HG03342 (cell line): ENCODE measurements around the gene SNAPC4.

Experiments
- ATAC-seq: cut with Tn5 transposase; IDR thresholded peaks from one replicate; pipeline ENCODE4 v1.9.1; 2021; ENCODE audit warnings: mild to moderate bottlenecking, moderate library complexity; ENCODE audit not compliant: unreplicated experiment

Gene SNAPC4

DNA sequence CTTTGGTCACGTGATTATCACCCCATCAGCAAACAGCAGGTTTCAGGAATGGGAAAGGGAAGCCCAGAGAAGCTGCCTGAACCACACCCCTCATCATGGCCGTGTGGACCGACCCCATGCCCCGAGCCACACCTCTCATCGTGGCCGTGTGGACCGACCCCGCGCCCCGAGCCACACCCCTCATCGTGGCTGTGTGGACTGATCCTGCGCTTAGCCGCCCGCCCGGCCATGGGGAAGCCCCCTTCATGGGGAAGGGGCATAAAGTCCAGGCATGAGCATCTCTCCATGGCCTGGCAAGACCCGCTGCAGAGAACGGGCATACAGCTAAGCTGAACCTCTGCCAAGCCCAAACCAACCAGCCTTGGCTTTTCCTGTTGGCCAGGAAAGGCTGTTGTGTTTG, 6.4 kb downstream of the SNAPC4 start:
- ATAC-seq = no peak

- ATAC-seq = no peak
These were observed 7.2 kb downstream of the SNAPC4 start for GRCh38 chr9:136392538-136393449.

DNA sequence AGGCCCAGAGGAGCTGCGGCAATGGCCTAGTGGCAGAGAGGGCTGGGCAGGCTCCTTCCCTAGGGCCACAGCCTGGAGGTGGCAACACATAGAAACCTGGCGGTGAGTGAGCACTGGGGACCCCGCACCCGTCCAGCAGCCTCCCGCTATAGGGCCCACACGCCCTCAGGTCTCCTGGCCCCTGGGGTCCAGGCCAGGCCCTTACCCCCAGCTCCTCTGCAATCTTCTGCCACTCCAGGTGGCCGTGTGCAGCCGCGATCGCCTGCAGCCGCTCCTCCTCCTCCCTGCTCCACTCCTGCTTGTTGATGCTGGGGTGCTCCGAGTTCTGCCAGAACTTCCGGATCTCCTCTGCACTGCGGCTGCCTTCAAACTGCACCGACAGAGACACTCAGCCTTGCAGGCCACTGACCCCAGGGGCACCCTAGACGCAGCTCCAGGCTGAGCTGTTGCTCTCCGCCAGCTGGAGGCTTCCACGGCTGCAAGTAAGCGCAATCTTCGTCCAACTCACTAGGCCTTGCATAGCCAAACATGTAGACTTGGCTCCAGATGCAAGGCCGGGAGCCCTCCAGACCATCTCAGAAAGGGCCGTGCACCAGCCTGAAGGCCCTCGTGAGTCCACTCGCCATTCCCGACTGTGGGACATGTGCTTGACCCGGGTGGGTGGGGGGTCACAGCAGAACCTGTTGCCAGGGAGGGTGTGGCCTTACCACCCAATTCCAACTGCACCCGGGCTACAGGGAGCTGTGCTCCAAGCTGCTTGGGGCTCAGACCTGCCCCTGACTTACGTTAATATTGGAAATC, 8.0 kb downstream of the SNAPC4 start:
- ATAC-seq = no peak

- ATAC-seq = no peak
These were observed 10.6 kb downstream of the SNAPC4 start for GRCh38 chr9:136389396-136389795.

DNA sequence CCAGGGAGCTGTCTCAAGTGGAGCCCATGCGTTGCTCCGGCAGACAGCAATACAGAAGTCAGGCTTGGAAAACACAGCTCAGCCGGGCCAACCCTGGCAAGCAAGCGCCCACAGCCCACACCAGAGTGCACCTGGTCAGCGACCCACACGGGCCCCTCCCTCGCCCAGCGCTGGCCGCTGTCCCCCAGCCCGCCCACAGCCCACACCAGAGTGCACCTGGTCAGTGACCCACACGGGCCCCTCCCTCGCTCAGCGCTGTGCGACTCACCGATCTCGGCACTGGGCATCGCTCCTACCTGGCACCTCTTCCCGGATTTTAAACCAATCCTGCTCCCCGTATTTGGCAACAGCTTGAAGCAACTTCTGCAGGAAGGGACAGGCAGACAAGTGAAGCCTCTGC, 12.8 kb downstream of the SNAPC4 start:
- no peak for ATAC-seq

- no peak for ATAC-seq
These were observed 14.0 kb downstream of the SNAPC4 start for GRCh38 chr9:136386018-136386417.

- ATAC-seq = no peak
These were observed 15.0 kb downstream of the SNAPC4 start for GRCh38 chr9:136385015-136385414.

GRCh38 chr9:136383436-136383835, 16.5 kb downstream of the SNAPC4 start:
- no peak for ATAC-seq

- no peak for ATAC-seq
These were observed 17.9 kb downstream of the SNAPC4 start for GRCh38 chr9:136381966-136382513.

GRCh38 chr9:136381311-136381710, 18.7 kb downstream of the SNAPC4 start:
- no peak for ATAC-seq

DNA sequence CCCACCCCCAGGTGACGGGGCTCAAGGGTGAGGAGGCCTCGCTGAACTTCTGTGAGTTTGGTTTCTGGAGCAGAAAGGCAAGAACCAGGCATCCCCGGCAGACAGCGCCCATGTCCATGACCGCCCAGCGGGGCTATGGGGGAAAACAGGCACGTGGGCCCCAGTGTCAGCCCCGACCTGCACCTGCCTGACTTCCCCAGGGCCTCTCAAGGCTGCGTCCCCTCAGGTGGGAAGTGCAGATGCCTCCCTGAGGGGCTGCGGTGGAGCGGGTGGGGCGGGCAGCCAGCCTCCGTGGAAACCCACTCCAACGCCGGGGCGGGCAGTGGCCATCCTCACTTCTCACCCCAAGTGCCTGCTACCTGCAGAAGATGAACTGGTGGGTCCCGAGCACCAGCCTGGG, 19.6 kb downstream of the SNAPC4 start:
- ATAC-seq = no peak

DNA sequence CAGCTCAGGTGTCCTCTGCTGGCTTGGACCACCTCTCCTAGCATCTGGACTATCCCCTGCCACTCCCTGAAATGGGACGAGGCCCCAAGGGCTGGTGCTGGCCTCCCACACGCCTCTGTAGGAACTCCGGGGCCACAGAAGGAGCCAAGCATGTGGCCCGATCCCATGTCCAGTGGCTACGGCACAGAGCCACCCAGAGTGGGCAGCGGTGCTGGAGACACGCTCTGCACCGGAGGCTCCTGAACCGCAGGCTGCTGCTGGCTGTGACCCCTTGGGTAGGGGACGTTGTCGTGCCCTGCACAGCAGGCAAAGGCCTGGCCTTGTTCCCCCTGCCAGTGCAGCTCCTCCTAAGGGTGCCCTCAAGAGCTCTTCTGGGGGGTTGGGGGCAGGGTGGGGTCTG, 20.1 kb downstream of the SNAPC4 start:
- ATAC-seq = no peak

DNA sequence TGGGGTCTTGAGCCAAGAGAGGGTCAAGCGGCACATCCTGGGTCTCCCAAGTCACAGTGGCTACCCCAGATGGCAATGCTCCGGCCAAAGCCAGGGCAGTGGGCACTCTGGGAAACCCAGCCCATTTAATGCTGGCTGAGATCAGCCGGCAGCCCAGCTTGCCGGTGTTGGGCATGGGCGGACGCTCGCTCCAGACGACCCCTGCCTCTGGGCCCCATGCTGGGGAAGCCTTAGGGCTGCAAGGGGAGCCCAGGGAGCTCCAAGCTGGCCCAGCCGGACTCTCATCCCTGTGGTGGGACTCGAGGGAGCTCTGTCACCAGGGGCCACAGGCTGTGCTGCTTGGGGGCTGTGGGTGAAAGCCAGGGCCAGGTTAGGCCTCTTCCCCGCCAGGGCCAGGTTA, 20.6 kb downstream of the SNAPC4 start:
- no peak for ATAC-seq

DNA sequence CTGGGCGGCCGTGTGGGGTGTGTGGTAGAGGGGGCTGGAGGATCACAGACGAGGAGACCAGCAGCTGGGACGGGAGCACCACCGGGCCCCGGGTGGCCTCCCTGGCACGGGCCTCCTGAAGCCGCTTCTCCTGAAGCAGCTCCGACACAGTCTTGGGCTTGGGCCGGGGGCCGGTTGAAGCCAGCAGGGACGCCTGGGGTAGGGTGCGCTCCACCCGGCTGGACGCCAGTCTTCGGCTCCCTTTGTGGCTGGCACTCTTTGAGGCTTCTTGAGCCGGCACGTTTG, 21.0 kb downstream of the SNAPC4 start:
- ATAC-seq = no peak

GRCh38 chr9:136378170-136379002, 21.6 kb downstream of the SNAPC4 start:
- ATAC-seq = no peak

DNA sequence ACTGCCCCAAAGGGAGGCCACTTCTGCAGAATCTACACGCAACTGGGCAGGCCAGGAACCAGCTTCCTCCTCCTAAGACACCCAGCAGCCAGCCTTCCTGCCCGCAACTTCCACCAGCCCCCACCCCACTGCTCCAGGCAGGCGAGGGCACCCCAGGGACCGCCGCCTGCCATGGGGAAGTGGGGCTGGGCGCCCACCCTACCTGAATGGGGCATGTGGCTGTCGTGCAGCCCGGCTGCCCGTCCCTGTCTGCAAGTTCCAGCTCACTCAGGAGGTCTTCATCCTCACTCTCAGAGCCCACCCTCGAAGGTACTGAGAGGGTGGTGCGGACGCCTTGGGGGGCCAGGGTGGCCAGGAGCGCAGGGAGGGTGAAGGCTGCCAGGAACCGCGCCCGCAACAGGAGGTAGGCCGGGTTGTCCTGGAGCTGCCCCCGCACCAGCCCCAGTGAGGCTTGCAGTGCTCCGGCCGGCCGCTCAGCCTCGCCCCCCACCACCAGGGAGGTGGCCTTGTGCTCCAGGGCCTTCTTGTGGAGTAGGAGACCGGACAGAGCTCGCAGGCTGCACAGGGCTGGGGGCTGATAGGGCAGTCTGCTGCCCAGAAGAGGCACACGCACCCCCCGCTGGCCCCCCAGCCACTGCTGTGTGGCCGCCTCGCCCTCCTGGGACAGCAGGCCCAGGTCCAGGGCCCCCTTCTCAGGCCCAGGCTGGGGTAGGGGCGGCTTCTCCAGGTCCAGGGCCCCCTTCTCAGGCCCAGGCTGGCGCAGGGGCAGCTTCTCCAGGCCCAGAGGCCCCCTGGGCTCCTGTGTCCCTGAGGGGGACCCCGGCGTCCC, 22.4 kb downstream of the SNAPC4 start:
- ATAC-seq = no peak

- no peak for ATAC-seq
These were observed 23.5 kb downstream of the SNAPC4 start for GRCh38 chr9:136376457-136376856.

DNA sequence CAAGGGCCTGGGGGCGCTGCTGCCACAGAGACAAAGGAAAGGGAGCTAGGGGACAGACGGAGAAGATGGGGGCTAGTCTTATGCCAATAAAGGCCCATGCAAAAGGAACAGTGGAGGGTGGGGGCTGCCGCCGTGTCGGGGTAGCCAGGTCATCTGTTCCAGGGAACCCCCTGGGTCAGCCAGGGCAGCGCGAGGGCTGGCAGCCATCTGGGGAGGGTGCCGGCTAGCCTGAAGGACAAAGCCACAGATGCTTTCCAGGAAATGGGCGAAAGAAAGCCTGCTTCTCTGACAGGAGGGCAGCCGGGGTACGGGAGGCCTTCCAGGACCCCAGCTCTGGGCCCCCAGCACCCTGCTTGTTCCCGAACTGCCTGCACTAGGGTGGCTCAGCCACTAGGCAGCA, 24.9 kb downstream of the SNAPC4 start:
- ATAC-seq = no peak

GRCh38 chr9:136374183-136374575, 25.8 kb downstream of the SNAPC4 start:
- ATAC-seq = no peak
